ENCODE measurements around the gene HOXD12.

HOXD12 gene

GRCh38 chr2:176105078-176105729, 5.6 kb downstream of the HOXD12 start:
- DNase-seq (ENCODE audit: low spot score), result no peak

- no peak for DNase-seq (ENCODE audit: low spot score)
Observed at GRCh38 chr2:176105730-176106580, 6.4 kb downstream of the HOXD12 start.

GRCh38 chr2:176106581-176107539, 7.3 kb downstream of the HOXD12 start, which contains the start of gene HOXD11:
Gene HOXD11, plus strand, starts transcription at chr2:176107280. Its CDS starts 76 bp downstream, at chr2:176107356.
- no peak for DNase-seq (ENCODE audit: low spot score)

GRCh38 chr2:176107731-176108181, 8.2 kb downstream of the HOXD12 start:
- no peak for DNase-seq (ENCODE audit: low spot score)

GRCh38 chr2:176109192-176109901, 9.8 kb downstream of the HOXD12 start:
- no peak for DNase-seq (ENCODE audit: low spot score)

GRCh38 chr2:176109946-176110345, 10.4 kb downstream of the HOXD12 start:
- no peak for DNase-seq (ENCODE audit: low spot score)

- no peak for DNase-seq (ENCODE audit: low spot score)
Observed at GRCh38 chr2:176110415-176111308, 11.1 kb downstream of the HOXD12 start.

- peak; percentile 57 for DNase-seq (ENCODE audit: low spot score)
Observed at GRCh38 chr2:176111309-176111663, 11.7 kb downstream of the HOXD12 start.

- no peak for DNase-seq (ENCODE audit: low spot score)
Observed at GRCh38 chr2:176111846-176112374, 12.3 kb downstream of the HOXD12 start.

GRCh38 chr2:176112375-176113302, 13.0 kb downstream of the HOXD12 start:
- DNase-seq (ENCODE audit: low spot score), result no peak

GRCh38 chr2:176114120-176114929, 14.7 kb downstream of the HOXD12 start:
- no peak for DNase-seq (ENCODE audit: low spot score)

- DNase-seq (ENCODE audit: low spot score), result no peak
Observed at GRCh38 chr2:176114930-176115625, 15.5 kb downstream of the HOXD12 start.

GRCh38 chr2:176115883-176116813, 16.6 kb downstream of the HOXD12 start, which contains the start of gene HOXD10:
Gene HOXD10, plus strand, starts transcription at chr2:176116778. Its CDS starts 56 bp downstream, at chr2:176116834.
- no peak for DNase-seq (ENCODE audit: low spot score)

GRCh38 chr2:176117162-176117822, 17.7 kb downstream of the HOXD12 start:
- DNase-seq (ENCODE audit: low spot score), result no peak

GRCh38 chr2:176117823-176118371, 18.3 kb downstream of the HOXD12 start:
- DNase-seq (ENCODE audit: low spot score), result no peak

Measured in LoVo (cell line).